NCI-H128 (cell line): ENCODE results near the gene HDAC9.

ENCODE experiments used
- DNase-seq: peaks from one replicate; lab custom pipeline; 2025; ENCODE audit not compliant: unreplicated experiment; lab: John Stamatoyannopoulos, UW

HDAC9 gene

GRCh38 chr7:18873734-18874336 lies 378.3 kb downstream of the HDAC9 start:
- DNase-seq = no peak

- DNase-seq = no peak
Measured at GRCh38 chr7:18874880-18875279, 379.3 kb downstream of the HDAC9 start.

GRCh38 chr7:18877874-18878273 lies 382.3 kb downstream of the HDAC9 start:
- no peak for DNase-seq

- DNase-seq = no peak
Measured at GRCh38 chr7:18886832-18887231, 391.3 kb downstream of the HDAC9 start.

- no peak for DNase-seq
Measured at GRCh38 chr7:18889436-18889835, 393.9 kb downstream of the HDAC9 start.

GRCh38 chr7:18890134-18890533 lies 394.6 kb downstream of the HDAC9 start:
- DNase-seq = no peak

- peak; percentile 17 for DNase-seq
Measured at GRCh38 chr7:18890885-18891621, 395.5 kb downstream of the HDAC9 start.

GRCh38 chr7:18893156-18893555 lies 397.6 kb downstream of the HDAC9 start:
- no peak for DNase-seq

GRCh38 chr7:18894155-18894554 lies 398.6 kb downstream of the HDAC9 start:
- DNase-seq = no peak

GRCh38 chr7:18895456-18895855 lies 399.9 kb downstream of the HDAC9 start:
- no peak for DNase-seq

GRCh38 chr7:18896343-18896975 lies 400.9 kb downstream of the HDAC9 start:
- DNase-seq = no peak

GRCh38 chr7:18900236-18900635 lies 404.7 kb downstream of the HDAC9 start:
- no peak for DNase-seq

- DNase-seq = no peak
Measured at GRCh38 chr7:18900803-18901202, 405.3 kb downstream of the HDAC9 start.

GRCh38 chr7:18901351-18901750 lies 405.8 kb downstream of the HDAC9 start:
- DNase-seq = no peak

- no peak for DNase-seq
Measured at GRCh38 chr7:18901982-18902421, 406.5 kb downstream of the HDAC9 start.

- no peak for DNase-seq
Measured at GRCh38 chr7:18902892-18903291, 407.3 kb downstream of the HDAC9 start.

GRCh38 chr7:18903695-18904094 lies 408.1 kb downstream of the HDAC9 start:
- DNase-seq = no peak

GRCh38 chr7:18905316-18905943 lies 409.9 kb downstream of the HDAC9 start:
- no peak for DNase-seq

- DNase-seq = no peak
Measured at GRCh38 chr7:18906901-18907300, 411.4 kb downstream of the HDAC9 start.

- no peak for DNase-seq
Measured at GRCh38 chr7:18913106-18913505, 417.6 kb downstream of the HDAC9 start.

- no peak for DNase-seq
Measured at GRCh38 chr7:18916826-18917225, 421.3 kb downstream of the HDAC9 start.

GRCh38 chr7:18927134-18927533 lies 431.6 kb downstream of the HDAC9 start:
- no peak for DNase-seq
